UCSD-AML1 (cell line): ENCODE results near the gene SMC3.
"Not testable (repeated sequence)": the region's sequence is repeated elsewhere in the genome, so short reads cannot be mapped to it uniquely, and the experiment has no call there.

Experiments used
- DNase-seq: peaks from one replicate; lab custom pipeline; 2025; ENCODE audit not compliant: unreplicated experiment; lab: John Stamatoyannopoulos, UW

SMC3 gene

GRCh38 chr10:110567201-110568054 lies at the start of gene SMC3:
SMC3 (plus strand) TSS chr10:110567695; CDS start chr10:110567817, 122 bp downstream.
- peak; percentile 91 for DNase-seq

GRCh38 chr10:110522365-110522988 lies 45.0 kb upstream of the SMC3 start:
- no peak for DNase-seq

- DNase-seq, result no peak
Observed at GRCh38 chr10:110523736-110524135, 43.8 kb upstream of the SMC3 start.

GRCh38 chr10:110524179-110524858 lies 43.2 kb upstream of the SMC3 start:
- DNase-seq, result no peak

- DNase-seq, result no peak
Observed at GRCh38 chr10:110524859-110525232, 42.6 kb upstream of the SMC3 start.

GRCh38 chr10:110525349-110526260 lies 41.9 kb upstream of the SMC3 start:
- peak; percentile 38 for DNase-seq

GRCh38 chr10:110527731-110528171 lies 39.7 kb upstream of the SMC3 start:
- DNase-seq, result peak; percentile 44

- DNase-seq, result no peak
Observed at GRCh38 chr10:110528224-110528996, 39.1 kb upstream of the SMC3 start.

- DNase-seq, result not testable (repeated sequence)
Observed at GRCh38 chr10:110528997-110529524, 38.4 kb upstream of the SMC3 start.

GRCh38 chr10:110529596-110530011 lies 37.9 kb upstream of the SMC3 start:
- no peak for DNase-seq

- no peak for DNase-seq
Observed at GRCh38 chr10:110530131-110530831, 37.2 kb upstream of the SMC3 start.

GRCh38 chr10:110531687-110532086 lies 35.8 kb upstream of the SMC3 start:
- no peak for DNase-seq

GRCh38 chr10:110532628-110533027 lies 34.9 kb upstream of the SMC3 start:
- DNase-seq, result not testable (repeated sequence)

- peak; percentile 39 for DNase-seq
Observed at GRCh38 chr10:110533149-110533548, 34.3 kb upstream of the SMC3 start.

- no peak for DNase-seq
Observed at GRCh38 chr10:110534571-110534970, 32.9 kb upstream of the SMC3 start.

- peak; percentile 46 for DNase-seq
Observed at GRCh38 chr10:110535958-110536891, 31.3 kb upstream of the SMC3 start.

- no peak for DNase-seq
Observed at GRCh38 chr10:110539091-110539490, 28.4 kb upstream of the SMC3 start.

GRCh38 chr10:110540031-110540430 lies 27.5 kb upstream of the SMC3 start:
- DNase-seq, result no peak
